PC-3 (cell line): ENCODE data around the gene OGFRL1.

Experiments used
- CTCF ChIP-seq: fragments of 300-600 bp; sonication (generic); conservative IDR thresholded peaks from 2 replicates; pipeline ENCODE4 v1.5.1; 2017; ENCODE audit warnings: antibody characterized with exemption, low read depth, mild to moderate bottlenecking, low read length
- EZH2 ChIP-seq: fragments of 300-600 bp; sonication (generic); IDR thresholded peaks from one replicate; pipeline ENCODE4 v1.6.1; 2017; ENCODE audit warnings: antibody characterized with exemption, mild to moderate bottlenecking, low read length; ENCODE audit not compliant: unreplicated experiment
- EZH2phosphoT487 ChIP-seq: fragments of 300-600 bp; sonication (generic); IDR thresholded peaks from 2 replicates; pipeline ENCODE4 v1.6.1; 2018; ENCODE audit warnings: mild to moderate bottlenecking, antibody characterized with exemption, low read length, borderline replicate concordance

GRCh38 chr6:71245265-71246049 is 43.2 kb upstream of the OGFRL1 start:
- TF ChIP-seq CTCF (no peak), EZH2 (no peak), EZH2phosphoT487 (no peak)
